Frontal cortex (tissue), 4 donors: ENCODE data around the gene LCE3C. TPM values are rescaled to one million over a fixed set of nuclear protein-coding genes. Genes with fewer than 3 reads are reported as not detected.
"Not testable (repeated sequence)": the region's sequence is repeated elsewhere in the genome, so short reads cannot be mapped to it uniquely, and the experiment has no call there.

Source experiments
- DNase-seq, 2 donors: peaks; one replicate each; pipeline ENCODE4 v3.0.0; 2012; ENCODE audit warnings: low spot score in 2 of 2
- FAIRE-seq: peaks from 2 replicates; lab custom pipeline; 2012; peaks lifted over from hg19 to GRCh38; lab: Jason Lieb, UNC
- total RNA-seq: library from RNA; depleted of rRNA; stranded (reverse); fragments of >200 nt; gene quantifications from one replicate; pipeline ENCODE4 v1.2.3, GENCODE V29; 2014
- donor health status: control.
- donor health status: control.
- donor health status: control.

Gene LCE3C
- total RNA-seq, result not detected

DNA sequence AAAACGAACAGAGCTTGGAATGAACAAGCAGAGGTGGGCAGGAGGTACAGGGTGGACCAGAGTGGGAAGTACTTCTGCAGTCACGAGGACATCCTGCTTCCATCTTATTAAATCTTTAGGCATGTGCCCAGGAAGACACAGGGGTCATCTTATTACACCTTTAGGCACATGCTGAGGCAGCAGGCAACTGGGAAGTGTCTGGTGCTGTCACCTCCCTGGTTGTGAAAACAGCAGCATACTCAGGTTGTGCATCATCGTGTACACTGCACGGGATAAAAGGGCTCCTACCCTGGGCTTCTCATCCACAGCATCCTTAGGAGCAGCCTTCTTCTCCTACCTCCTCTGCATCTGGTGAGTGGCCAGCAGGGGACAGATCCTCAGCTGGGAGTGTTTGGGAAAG, at the start of gene LCE3C:
TSS of gene LCE3C (plus strand) at position 301 of the 400 bp plus-strand sequence. CDS start 498 bp downstream, outside the sequence.
- FAIRE-seq (no peak), DNase-seq (no peak)

- FAIRE-seq (no peak), DNase-seq (no peak)
Observed at GRCh38 chr1:152565115-152565514, 34.9 kb upstream of the LCE3C start.

DNA sequence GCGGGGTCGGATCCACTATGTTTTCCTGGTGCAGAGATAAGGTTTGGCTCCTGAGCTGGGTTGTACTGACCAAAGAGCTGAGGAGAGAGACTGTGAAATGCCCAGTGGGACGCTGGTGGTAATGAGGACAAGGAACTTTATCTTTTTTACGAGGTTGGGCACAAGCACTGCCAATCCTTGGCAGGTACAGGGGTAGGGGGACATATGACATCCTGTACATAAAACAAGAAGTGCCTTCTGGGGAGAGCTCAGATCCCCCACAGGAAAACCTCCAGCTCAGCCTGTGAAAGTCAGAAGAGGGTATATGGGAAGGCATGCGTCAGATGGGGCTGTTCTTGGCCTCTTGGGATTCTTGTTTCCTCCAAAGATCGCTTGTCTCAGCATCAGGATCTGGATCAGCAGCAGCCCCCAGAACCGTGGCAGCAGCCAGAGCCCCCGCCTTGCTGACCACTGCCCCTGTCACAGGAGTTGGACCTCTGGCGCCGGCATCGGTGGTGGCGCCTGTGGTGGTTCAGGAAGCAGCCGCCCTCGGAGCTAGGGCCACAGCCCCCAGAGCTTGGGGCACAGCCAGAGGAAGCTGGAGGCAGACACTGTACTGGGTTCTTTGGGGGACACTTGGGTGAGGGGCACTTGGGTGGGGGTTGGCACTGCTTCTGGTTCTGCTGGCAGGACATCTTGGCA, 34.4 kb upstream of the LCE3C start:
- FAIRE-seq (no peak), DNase-seq (no peak)

GRCh38 chr1:152566681-152567080, 33.4 kb upstream of the LCE3C start, which contains the start of gene LCE3E:
Gene LCE3E, minus strand, starts transcription at chr1:152566780. Its CDS starts 572 bp downstream, at chr1:152566208.
- FAIRE-seq, result no peak
- DNase-seq, result no peak

DNA sequence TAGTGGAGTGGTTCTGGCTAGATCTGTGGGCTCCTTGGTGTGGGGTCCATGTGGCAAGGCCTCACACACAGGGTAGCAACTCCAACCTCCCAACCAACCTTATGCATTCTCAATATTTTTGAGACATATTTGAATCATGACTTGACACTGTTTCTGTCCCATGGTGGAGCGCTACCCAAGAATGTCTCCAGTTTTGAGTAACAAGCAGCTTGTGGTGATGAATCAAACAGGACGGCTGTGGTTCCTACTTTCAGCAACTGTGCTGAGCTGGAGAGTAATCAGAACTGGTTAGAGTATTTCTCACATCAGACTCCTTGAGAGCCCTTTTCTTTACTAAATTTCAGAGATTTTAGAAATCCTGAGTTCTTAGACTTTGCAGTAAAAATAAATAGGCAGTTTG, 22.9 kb upstream of the LCE3C start:
- DNase-seq (no peak), FAIRE-seq (no peak)

DNA sequence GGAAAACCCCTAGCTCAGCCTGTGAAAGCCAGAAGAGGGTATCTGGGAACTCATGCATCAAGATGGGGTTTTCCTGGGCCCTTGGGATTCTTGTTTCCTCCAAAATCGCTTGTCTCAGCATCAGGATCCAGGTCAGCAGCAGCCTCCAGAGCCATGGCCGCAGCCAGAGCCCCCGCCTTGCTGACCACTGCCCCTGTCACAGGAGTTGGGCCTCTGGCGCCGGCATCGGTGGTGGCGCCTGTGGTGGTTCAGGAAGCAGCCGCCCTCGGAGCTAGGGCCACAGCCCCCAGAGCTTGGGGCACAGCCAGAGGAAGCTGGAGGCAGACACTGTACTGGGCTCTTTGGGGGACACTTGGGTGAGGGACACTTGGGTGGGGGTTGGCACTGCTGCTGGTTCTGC, 20.5 kb upstream of the LCE3C start:
- peak in 1 of 2 donors; percentile 0 for DNase-seq
- not testable (repeated sequence) for FAIRE-seq

GRCh38 chr1:152580433-152580832, 19.6 kb upstream of the LCE3C start, which contains the start of gene LCE3D:
Gene LCE3D, minus strand, starts transcription at chr1:152580516. Its CDS starts 580 bp downstream, at chr1:152579936.
- DNase-seq, result no peak
- FAIRE-seq, result no peak

- no peak for FAIRE-seq
Observed at GRCh38 chr1:152582647-152583046, 17.4 kb upstream of the LCE3C start.

GRCh38 chr1:152585586-152585985, 14.4 kb upstream of the LCE3C start:
- DNase-seq (no peak), FAIRE-seq (no peak)

More at GRCh38 chr1:152582647-152583046, 17.4 kb upstream of the LCE3C start:
- DNase-seq, result no peak

DNA sequence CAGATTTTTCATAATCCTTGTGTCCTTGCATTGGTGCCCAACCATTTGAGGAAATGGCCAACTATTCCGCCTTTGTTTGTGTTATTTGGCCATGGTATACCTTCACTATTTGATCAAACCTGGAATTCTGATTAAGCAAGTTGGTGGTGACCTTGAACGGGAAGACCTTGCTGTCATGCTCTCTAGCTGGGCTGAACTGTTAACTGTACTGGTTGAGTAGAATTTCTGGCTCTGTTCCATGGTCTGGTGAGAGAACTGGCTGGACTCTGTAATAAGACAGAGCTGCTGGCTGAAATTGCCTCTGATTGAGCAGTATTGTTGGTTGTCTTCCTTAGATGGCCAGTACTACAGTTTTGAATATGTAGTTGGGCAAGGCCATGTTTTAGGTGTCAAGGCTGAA, 3.0 kb upstream of the LCE3C start:
- no peak for FAIRE-seq

DNA sequence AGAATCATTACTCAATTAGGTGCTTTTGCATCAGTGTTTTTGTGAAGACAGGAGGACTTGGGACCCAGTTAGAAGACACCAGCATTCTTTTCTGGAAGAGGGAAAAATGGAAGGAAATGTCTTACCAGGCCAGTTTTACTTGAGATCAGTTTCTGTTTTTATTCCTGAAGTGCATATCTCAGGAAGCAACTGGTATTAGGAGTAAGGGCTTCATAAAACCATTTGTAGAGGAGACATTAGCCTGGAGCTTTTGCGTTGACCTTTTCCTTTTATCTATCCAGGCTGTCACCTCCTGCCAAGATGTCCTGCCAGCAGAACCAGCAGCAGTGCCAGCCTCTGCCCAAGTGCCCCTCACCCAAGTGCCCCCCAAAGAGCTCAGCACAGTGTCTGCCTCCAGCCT, 13.5 kb downstream of the LCE3C start, which contains the start of gene LCE3B:
TSS of gene LCE3B (plus strand) at position 301 of the 400 bp plus-strand sequence. CDS start at position 301, 0 bp downstream.
- FAIRE-seq, result no peak
- DNase-seq, result no peak

More for the DNA sequence above, 3.0 kb upstream of the LCE3C start:
- DNase-seq, result no peak

DNA sequence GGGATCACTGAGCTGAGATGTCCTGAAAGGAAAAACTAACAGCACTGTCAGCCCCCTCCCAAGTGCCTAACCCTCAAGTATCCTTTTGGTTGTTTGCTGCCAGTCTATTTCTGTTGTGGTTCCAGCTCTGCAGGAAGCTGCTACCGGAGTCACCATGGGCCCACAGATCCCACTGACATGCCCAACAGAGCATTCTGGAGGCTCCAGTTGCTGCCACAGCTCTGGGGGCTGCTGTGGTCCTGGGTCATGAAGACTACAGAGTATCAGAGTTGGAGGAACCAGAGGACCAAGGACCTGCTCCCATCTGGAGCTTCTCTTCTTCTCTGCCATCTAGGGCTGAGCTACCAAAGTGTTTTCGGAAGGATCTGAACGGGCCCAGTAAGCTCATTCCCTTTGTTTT, 22.0 kb downstream of the LCE3C start:
- DNase-seq (no peak), FAIRE-seq (no peak)

DNA sequence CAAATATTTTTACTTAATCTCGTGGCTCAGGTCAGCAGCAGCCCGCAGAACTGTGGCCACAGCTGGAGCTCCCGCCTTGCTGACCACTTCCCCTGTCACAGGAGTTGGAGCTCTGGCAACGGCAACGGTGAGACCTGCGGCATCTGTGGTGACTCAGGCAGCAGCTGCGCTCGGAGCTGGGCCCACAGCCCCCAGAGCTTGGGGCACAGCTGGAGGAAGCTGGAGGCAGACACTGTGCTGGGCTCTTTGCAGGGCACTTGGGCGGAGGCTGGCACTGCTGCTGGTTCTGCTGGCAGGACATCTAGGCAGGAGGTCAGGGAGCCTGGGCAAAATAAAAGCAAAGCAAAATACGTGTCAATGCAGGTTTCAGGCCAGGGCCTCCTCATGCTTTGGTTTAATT, 22.8 kb downstream of the LCE3C start, which contains the start of gene LCE3A:
TSS of gene LCE3A (minus strand) at position 301 of the 400 bp plus-strand sequence. CDS start at position 301, 0 bp downstream.
- FAIRE-seq (no peak), DNase-seq (no peak)

GRCh38 chr1:152623203-152623844, 23.3 kb downstream of the LCE3C start:
- FAIRE-seq, result no peak
- no peak for DNase-seq

DNA sequence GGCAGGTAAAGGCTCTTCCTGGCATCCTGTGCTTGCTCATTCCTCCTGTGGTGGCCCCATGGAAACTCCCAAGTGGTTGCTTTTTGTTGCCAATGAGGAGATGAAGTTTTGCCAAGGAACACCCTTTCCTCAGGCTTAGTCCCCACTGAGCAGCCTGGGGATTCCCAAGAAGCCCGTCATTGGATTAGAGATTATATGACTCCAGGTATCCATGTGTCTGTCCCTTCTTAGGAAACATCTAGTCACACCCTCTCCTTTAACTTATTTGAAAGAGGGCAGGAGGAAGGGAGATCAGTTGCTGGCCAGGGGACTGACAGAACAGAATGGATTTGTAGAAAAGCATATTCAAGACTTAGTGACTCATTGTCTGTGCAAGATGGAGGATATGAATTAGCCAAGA, 26.7 kb downstream of the LCE3C start:
- DNase-seq (no peak), FAIRE-seq (no peak)

GRCh38 chr1:152630596-152630995, 30.6 kb downstream of the LCE3C start:
- no peak for FAIRE-seq
- no peak for DNase-seq

DNA sequence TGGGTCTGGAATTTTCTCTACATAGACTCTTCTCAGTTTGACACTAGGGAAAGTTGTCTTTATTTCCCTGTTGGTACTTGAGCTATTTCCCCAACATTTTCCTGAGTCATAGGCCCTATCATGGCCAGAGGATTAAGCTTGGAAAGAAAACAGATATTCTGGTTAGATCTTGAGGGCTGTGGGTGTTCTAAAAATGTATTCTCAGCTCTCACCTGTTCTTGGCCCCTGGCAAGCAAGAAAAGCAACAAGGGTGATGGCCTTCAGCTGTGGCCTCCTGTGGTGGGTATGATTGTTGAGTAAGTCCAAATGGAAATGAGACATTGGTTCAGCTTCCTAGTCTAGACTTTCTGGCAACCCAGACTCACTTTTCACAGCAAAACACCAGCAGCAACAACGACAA, 40.3 kb downstream of the LCE3C start:
- no peak for DNase-seq
- FAIRE-seq, result no peak

GRCh38 chr1:152643945-152644344, 43.9 kb downstream of the LCE3C start:
- DNase-seq (no peak), FAIRE-seq (no peak)

GRCh38 chr1:152645146-152645545, 45.1 kb downstream of the LCE3C start:
- FAIRE-seq, result no peak
- DNase-seq, result no peak

GRCh38 chr1:152646656-152647055, 46.6 kb downstream of the LCE3C start:
- no peak for DNase-seq
- no peak for FAIRE-seq
